Measurements from ENCODE around the gene ADGRG7. TPM values are rescaled to one million over a fixed set of nuclear protein-coding genes. Genes with fewer than 3 reads are reported as not detected.

ADGRG7 gene
- total RNA-seq, 1 donor from 2014 or later, result not detected

- intact Hi-C loops (cut with DNase I), result no loop called here
- DNase-seq (ENCODE audit: low spot score in 2 of 2), result no peak
- Histone ChIP-seq H3K9me3 (no peaks in the 10 kb centered on the region), H3K27ac (no peak overlapping the region), H3K4me1 (no peaks in the 10 kb centered on the region), H3K27me3 (no peaks in the 10 kb centered on the region), H3K4me3 (no peak overlapping the region), H3K36me3 (peaks cover 0 to 3% of the 10 kb centered on the region in 2 donors)
- TF ChIP-seq CTCF (IDR thresholded peaks at IDR 0.05), result no peak
These were observed 45.7 kb upstream of the ADGRG7 start for GRCh38 chr3:100563652-100564211.

GRCh38 chr3:100570811-100571210, 38.6 kb upstream of the ADGRG7 start:
- Histone ChIP-seq H3K27ac (no peak overlapping the region), H3K9me3 (no peaks in the 10 kb centered on the region), H3K27me3 (no peaks in the 10 kb centered on the region), H3K36me3 (peaks cover 13 to 14% of the 10 kb centered on the region in 2 donors), H3K4me1 (no peaks in the 10 kb centered on the region), H3K4me3 (no peak overlapping the region)
- no peak for DNase-seq (ENCODE audit: low spot score in 2 of 2)
- TF ChIP-seq CTCF (IDR thresholded peaks at IDR 0.05), result no peak
- intact Hi-C loops (cut with DNase I), result no loop called here

GRCh38 chr3:100574536-100574935, 34.9 kb upstream of the ADGRG7 start:
- no peak overlapping the region for H3K4me3 ChIP-seq
- DNase-seq (ENCODE audit: low spot score in 2 of 2), result no peak
- TF ChIP-seq CTCF (IDR thresholded peaks at IDR 0.05), result no peak
- no peaks in the 10 kb centered on the region for H3K9me3 ChIP-seq
- no peak overlapping the region for H3K27ac ChIP-seq
- no peaks in the 10 kb centered on the region for H3K4me1 ChIP-seq
- H3K27me3 ChIP-seq, result no peaks in the 10 kb centered on the region
- intact Hi-C loops (cut with DNase I), result no loop called here
- peaks cover 6 to 11% of the 10 kb centered on the region in 2 donors for H3K36me3 ChIP-seq

GRCh38 chr3:100575704-100576103, 33.7 kb upstream of the ADGRG7 start:
- intact Hi-C loops (cut with DNase I), result no loop called here

GRCh38 chr3:100577382-100578008, 31.9 kb upstream of the ADGRG7 start:
- no peaks in the 10 kb centered on the region for H3K36me3 ChIP-seq
- H3K4me3 ChIP-seq, result no peak overlapping the region
- no peak for DNase-seq (ENCODE audit: low spot score in 2 of 2)
- no peaks in the 10 kb centered on the region for H3K4me1 ChIP-seq
- no peak for TF ChIP-seq CTCF (IDR thresholded peaks at IDR 0.05)
- intact Hi-C loops (cut with DNase I), result no loop called here
- no peaks in the 10 kb centered on the region for H3K27me3 ChIP-seq
- H3K9me3 ChIP-seq, result no peaks in the 10 kb centered on the region
- H3K27ac ChIP-seq, result no peak overlapping the region

More at GRCh38 chr3:100575704-100576103, 33.7 kb upstream of the ADGRG7 start:
- Histone ChIP-seq H3K27ac (no peak overlapping the region), H3K4me3 (no peak overlapping the region), H3K4me1 (no peaks in the 10 kb centered on the region), H3K9me3 (no peaks in the 10 kb centered on the region), H3K27me3 (no peaks in the 10 kb centered on the region), H3K36me3 (peaks cover 0 to 3% of the 10 kb centered on the region in 2 donors)
- TF ChIP-seq CTCF (IDR thresholded peaks at IDR 0.05), result no peak
- no peak for DNase-seq (ENCODE audit: low spot score in 2 of 2)
